Measurements from ENCODE around the gene NCOR1.

DNA sequence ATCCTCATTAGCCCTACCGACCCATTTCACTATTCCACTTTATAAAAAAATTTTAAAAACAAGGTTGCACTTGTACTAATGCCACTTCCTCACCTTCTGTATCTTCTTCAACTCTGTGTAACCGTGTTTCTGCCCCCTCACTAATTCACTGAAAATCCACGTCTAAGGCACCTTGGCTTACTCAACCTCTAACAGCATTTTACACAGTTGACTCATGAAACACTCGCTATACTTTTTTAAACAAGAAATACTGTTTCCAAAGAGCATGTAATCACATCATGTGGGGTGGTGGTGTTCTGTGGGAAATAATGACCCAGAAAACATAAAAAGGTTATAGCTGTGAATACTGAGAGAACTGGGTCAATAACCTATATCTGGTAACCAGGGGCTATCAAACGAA, 79.9 kb downstream of the NCOR1 start:
- TF ChIP-seq, protein P1, sequence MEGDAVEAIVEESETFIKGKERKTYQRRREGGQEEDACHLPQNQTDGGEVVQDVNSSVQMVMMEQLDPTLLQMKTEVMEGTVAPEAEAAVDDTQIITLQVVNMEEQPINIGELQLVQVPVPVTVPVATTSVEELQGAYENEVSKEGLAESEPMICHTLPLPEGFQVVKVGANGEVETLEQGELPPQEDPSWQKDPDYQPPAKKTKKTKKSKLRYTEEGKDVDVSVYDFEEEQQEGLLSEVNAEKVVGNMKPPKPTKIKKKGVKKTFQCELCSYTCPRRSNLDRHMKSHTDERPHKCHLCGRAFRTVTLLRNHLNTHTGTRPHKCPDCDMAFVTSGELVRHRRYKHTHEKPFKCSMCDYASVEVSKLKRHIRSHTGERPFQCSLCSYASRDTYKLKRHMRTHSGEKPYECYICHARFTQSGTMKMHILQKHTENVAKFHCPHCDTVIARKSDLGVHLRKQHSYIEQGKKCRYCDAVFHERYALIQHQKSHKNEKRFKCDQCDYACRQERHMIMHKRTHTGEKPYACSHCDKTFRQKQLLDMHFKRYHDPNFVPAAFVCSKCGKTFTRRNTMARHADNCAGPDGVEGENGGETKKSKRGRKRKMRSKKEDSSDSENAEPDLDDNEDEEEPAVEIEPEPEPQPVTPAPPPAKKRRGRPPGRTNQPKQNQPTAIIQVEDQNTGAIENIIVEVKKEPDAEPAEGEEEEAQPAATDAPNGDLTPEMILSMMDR (IDR thresholded peaks at IDR 0.05; ENCODE audit: control extremely low read depth in 1 of 3, insufficient read depth in 1 of 3, low read depth in 1 of 3, low read length in 3 of 3) = no peak
- TF ChIP-seq JUN (IDR thresholded peaks at IDR 0.05; ENCODE audit: low read depth, low read length) (no peak), CHD1 (IDR thresholded peaks at IDR 0.05; ENCODE audit: low read depth, low read length) (no peak), SRF (IDR thresholded peaks at IDR 0.05; ENCODE audit: low read depth, low read length) (no peak), POLR2A (IDR thresholded peaks at IDR 0.05; ENCODE audit: control extremely low read depth in 1 of 2, low read depth in 2 of 2, low read length in 2 of 2) (no peak), EP300 (IDR thresholded peaks at IDR 0.05; ENCODE audit: borderline replicate concordance in 1 of 2, low read depth in 2 of 2, low read length in 2 of 2) (no peak), RXRA (IDR thresholded peaks at IDR 0.05; ENCODE audit: insufficient read depth, low read depth, low read length) (no peak), JUND (IDR thresholded peaks at IDR 0.05; ENCODE audit: low read length) (no peak), SP2 (IDR thresholded peaks at IDR 0.05; ENCODE audit: low read length) (no peak)
